ENCODE results near the gene SELPLG.

SELPLG gene

DNA sequence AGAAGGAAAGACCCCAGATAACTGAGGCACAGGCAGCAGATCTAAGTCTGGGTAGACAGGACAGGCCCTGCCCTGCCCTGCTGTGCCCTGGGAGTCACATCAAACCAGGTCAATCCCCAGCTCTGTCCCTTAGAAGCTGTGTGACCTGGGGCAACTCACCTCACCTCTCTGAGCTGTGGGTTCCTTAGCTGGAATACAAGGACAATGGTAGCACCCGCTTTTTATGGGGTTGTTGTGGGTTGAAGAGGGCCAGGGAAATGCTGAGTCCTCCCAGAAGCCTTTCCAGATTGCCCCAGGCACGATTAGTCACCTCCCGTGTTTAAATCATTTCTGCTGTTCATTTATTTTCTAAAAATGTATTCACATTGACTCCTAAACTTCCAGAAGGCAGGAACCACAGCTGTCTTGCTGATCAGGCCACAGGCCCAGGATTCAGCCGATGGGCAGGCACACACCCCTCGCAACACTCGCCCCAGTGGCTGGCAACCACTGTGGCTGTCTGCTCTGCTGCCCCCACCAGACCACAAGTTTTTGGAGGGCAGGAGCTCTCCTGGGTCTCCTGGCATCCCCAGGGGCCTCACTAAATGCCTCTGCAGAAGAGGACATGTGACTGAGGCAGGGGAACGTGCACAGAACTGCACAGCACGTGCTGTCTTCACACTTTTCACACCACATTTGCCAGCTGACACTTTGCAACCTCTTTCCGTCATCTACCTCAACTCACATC, 3.0 kb downstream of the SELPLG start:
- Histone ChIP-seq H3K27me3 (ENCODE audit: insufficient read depth, low read depth, severe bottlenecking) (no peaks in the 10 kb centered on the region), H3K9me3 (ENCODE audit: severe bottlenecking) (no peaks in the 10 kb centered on the region), H3K27ac (no peak overlapping the region), H3K36me3 (no peaks in the 10 kb centered on the region), H3K4me3 (ENCODE audit: low read depth, low read length) (no peak overlapping the region)
- DNase-seq, result no peak
- TF ChIP-seq, protein P1, sequence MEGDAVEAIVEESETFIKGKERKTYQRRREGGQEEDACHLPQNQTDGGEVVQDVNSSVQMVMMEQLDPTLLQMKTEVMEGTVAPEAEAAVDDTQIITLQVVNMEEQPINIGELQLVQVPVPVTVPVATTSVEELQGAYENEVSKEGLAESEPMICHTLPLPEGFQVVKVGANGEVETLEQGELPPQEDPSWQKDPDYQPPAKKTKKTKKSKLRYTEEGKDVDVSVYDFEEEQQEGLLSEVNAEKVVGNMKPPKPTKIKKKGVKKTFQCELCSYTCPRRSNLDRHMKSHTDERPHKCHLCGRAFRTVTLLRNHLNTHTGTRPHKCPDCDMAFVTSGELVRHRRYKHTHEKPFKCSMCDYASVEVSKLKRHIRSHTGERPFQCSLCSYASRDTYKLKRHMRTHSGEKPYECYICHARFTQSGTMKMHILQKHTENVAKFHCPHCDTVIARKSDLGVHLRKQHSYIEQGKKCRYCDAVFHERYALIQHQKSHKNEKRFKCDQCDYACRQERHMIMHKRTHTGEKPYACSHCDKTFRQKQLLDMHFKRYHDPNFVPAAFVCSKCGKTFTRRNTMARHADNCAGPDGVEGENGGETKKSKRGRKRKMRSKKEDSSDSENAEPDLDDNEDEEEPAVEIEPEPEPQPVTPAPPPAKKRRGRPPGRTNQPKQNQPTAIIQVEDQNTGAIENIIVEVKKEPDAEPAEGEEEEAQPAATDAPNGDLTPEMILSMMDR (IDR thresholded peaks at IDR 0.05; ENCODE audit: low read depth, low read length), result no peak

DNA sequence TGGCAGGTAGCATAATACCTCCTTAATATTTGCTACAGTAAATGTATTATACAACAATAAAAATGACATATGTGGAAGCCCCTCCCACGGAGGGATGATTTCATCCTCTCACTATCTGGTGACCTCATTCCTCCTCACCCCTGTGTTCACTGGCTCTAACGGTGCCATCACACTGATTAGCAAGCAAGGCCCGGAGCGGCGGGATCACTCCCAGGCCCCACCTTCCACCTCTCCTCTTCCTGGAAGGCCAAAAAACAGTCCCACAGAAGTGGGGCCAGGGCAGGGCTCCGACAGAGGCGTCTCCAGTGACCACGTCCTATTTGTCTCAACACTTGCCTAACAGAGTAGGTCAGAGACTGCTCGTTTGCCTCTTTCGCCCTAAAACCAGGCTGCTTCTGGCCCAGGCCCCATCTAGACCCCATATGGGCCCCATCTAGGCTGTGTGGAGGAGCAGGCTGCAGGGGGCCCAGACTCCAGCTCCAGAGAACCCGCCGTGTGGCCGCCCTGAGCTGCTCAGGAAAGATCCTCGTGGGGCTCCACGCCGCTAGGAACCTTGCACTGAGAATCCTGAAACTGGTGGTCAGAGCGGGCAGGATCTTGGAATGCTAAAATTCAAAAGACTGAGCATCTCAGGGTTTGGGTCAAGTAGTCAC, 3.7 kb downstream of the SELPLG start:
- Histone ChIP-seq H3K27me3 (ENCODE audit: insufficient read depth, low read depth, severe bottlenecking) (no peaks in the 10 kb centered on the region), H3K36me3 (no peaks in the 10 kb centered on the region), H3K4me3 (ENCODE audit: low read depth, low read length) (no peak overlapping the region), H3K9me3 (ENCODE audit: severe bottlenecking) (no peaks in the 10 kb centered on the region), H3K27ac (no peak overlapping the region)
- TF ChIP-seq, protein P1 (IDR thresholded peaks at IDR 0.05; ENCODE audit: low read depth, low read length), result no peak
- DNase-seq, result peak; percentile 29

DNA sequence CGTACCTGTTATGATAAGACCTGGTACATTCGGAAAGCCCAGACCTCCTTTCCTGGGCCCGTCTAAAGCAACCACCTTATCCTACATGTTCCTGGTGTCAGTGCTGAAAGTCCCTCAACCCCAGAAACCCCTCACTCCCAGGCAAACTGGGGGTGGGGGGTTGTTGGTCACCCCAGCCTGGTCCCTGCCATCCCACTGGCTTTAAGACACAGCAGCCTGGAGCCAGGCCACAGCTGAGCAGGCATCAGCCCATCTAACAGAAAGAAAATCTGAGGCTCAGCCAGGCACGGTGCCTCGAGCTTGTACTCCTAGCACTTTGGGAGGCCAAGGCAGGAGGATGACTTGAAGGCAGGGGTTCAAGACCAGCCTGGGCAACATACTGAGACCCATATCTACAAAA, 4.5 kb downstream of the SELPLG start:
- no peaks in the 10 kb centered on the region for H3K9me3 ChIP-seq (ENCODE audit: severe bottlenecking)
- no peak overlapping the region for H3K4me3 ChIP-seq (ENCODE audit: low read depth, low read length)
- TF ChIP-seq, protein P1 (IDR thresholded peaks at IDR 0.05; ENCODE audit: low read depth, low read length), result no peak
- no peak overlapping the region for H3K27ac ChIP-seq
- no peaks in the 10 kb centered on the region for H3K27me3 ChIP-seq (ENCODE audit: insufficient read depth, low read depth, severe bottlenecking)
- H3K36me3 ChIP-seq, result no peaks in the 10 kb centered on the region
- no peak for DNase-seq

DNA sequence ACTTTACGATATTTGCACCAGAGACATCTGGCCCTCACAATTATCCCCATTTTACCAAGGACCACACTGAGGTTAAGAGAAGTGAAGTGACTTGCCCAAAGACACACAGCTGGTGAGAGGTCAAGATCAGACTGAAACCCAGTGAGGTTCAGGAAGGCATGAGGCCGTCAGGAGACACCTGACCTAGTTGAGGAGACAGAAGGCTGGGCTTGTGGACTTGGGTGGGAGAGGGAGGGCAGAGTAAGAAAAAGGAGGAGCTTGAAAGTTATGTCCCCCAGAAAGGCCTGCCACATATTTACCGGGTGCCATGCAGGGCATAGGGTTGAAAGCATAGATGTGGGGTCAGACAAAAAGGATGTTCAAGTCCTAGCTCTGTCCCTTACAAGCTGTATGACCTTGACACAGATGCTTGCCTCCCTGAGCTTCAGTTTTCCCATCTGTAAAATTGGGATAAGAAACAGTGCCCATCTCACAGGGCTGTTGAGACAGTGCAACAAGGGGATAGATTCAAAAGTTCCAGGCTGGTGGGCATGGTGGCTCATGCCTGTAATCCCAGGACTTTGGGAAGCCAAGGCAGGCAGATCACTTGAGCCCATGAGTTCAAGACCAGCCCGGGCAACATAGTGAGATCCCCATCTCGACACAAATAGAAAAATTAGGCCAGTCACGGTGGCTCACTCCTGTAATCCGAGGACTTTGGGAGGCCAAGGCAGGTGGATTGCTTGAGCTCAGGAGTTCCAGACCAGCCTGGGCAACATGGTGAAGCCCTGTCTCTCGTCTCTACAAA, 6.4 kb downstream of the SELPLG start:
- no peaks in the 10 kb centered on the region for H3K9me3 ChIP-seq (ENCODE audit: severe bottlenecking)

DNA sequence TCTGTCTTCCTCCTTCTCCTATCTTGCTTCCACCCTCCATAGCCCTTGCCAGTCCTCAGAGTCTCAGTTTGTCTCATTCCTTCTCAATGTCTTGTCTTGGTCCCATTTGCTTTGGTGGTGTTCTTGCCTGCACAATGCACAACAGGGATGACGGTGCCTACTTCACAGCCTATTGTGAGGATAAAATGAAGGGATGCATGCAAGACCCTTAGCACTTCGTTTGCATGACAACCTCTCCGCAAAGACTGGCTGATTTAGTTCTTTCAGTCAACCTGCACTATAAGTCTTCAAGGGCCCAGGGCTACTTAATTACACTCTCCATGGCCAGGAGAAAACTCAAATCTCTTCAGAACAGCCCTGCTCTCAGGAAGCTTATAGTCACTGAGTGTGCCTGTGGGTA, 8.5 kb downstream of the SELPLG start:
- TF ChIP-seq, protein P1 (IDR thresholded peaks at IDR 0.05; ENCODE audit: low read depth, low read length), result no peak

More for the DNA sequence above, 6.4 kb downstream of the SELPLG start:
- no peak for DNase-seq
- Histone ChIP-seq H3K36me3 (no peaks in the 10 kb centered on the region), H3K27me3 (ENCODE audit: insufficient read depth, low read depth, severe bottlenecking) (no peaks in the 10 kb centered on the region), H3K4me3 (ENCODE audit: low read depth, low read length) (no peak overlapping the region), H3K27ac (no peak overlapping the region)
- TF ChIP-seq, protein P1 (IDR thresholded peaks at IDR 0.05; ENCODE audit: low read depth, low read length), result no peak

More for the DNA sequence above, 8.5 kb downstream of the SELPLG start:
- no peaks in the 10 kb centered on the region for H3K27me3 ChIP-seq (ENCODE audit: insufficient read depth, low read depth, severe bottlenecking)
- H3K9me3 ChIP-seq (ENCODE audit: severe bottlenecking), result no peaks in the 10 kb centered on the region
- no peak overlapping the region for H3K4me3 ChIP-seq (ENCODE audit: low read depth, low read length)
- H3K27ac ChIP-seq, result no peak overlapping the region
- DNase-seq, result no peak
- H3K36me3 ChIP-seq, result no peaks in the 10 kb centered on the region
